NCI-H345 treated with DMSO at 0.1 percent for 48 hours (cell line): ENCODE measurements around the gene TMEM30B.

Experiments used
- DNase-seq: peaks from one replicate; lab custom pipeline; 2025; ENCODE audit not compliant: unreplicated experiment; lab: John Stamatoyannopoulos, UW

TMEM30B gene

GRCh38 chr14:61300209-61300608 is 19.1 kb upstream of the TMEM30B start:
- DNase-seq: no peak

GRCh38 chr14:61298824-61299223 is 17.7 kb upstream of the TMEM30B start:
- DNase-seq: no peak

GRCh38 chr14:61297581-61297980 is 16.4 kb upstream of the TMEM30B start:
- DNase-seq: no peak

- peak; percentile 27 for DNase-seq
Observed at GRCh38 chr14:61296719-61297502, 15.8 kb upstream of the TMEM30B start.

GRCh38 chr14:61296151-61296550 is 15.0 kb upstream of the TMEM30B start:
- DNase-seq: no peak

- no peak for DNase-seq
Observed at GRCh38 chr14:61290701-61291100, 9.6 kb upstream of the TMEM30B start.

- DNase-seq: no peak
Observed at GRCh38 chr14:61288720-61289119, 7.6 kb upstream of the TMEM30B start.

- DNase-seq: no peak
Observed at GRCh38 chr14:61288228-61288627, 7.1 kb upstream of the TMEM30B start.

- DNase-seq: no peak
Observed at GRCh38 chr14:61287196-61287595, 6.1 kb upstream of the TMEM30B start.

- no peak for DNase-seq
Observed at GRCh38 chr14:61285364-61285763, 4.2 kb upstream of the TMEM30B start.

GRCh38 chr14:61284001-61284400 is 2.9 kb upstream of the TMEM30B start:
- DNase-seq: no peak

GRCh38 chr14:61282746-61283145 is 1.6 kb upstream of the TMEM30B start:
- no peak for DNase-seq

GRCh38 chr14:61281948-61282275 is 774 bp upstream of the TMEM30B start:
- no peak for DNase-seq

GRCh38 chr14:61280526-61281185 is 482 bp downstream of the TMEM30B start:
- peak; percentile 43 for DNase-seq

- DNase-seq: no peak
Observed at GRCh38 chr14:61280092-61280525, 1.0 kb downstream of the TMEM30B start.

GRCh38 chr14:61279082-61279481 is 2.1 kb downstream of the TMEM30B start:
- no peak for DNase-seq

- DNase-seq: no peak
Observed at GRCh38 chr14:61277784-61278183, 3.4 kb downstream of the TMEM30B start.

GRCh38 chr14:61277232-61277631 is 3.9 kb downstream of the TMEM30B start:
- DNase-seq: no peak

- DNase-seq: no peak
Observed at GRCh38 chr14:61271552-61271951, 9.6 kb downstream of the TMEM30B start.

GRCh38 chr14:61270714-61271113 is 10.4 kb downstream of the TMEM30B start:
- no peak for DNase-seq

- peak; percentile 80 for DNase-seq
Observed at GRCh38 chr14:61269321-61270083, 11.6 kb downstream of the TMEM30B start.

- DNase-seq: no peak
Observed at GRCh38 chr14:61268812-61269211, 12.3 kb downstream of the TMEM30B start.
